ENCODE measurements around the gene ADCY9.

- TF ChIP-seq, protein P1, sequence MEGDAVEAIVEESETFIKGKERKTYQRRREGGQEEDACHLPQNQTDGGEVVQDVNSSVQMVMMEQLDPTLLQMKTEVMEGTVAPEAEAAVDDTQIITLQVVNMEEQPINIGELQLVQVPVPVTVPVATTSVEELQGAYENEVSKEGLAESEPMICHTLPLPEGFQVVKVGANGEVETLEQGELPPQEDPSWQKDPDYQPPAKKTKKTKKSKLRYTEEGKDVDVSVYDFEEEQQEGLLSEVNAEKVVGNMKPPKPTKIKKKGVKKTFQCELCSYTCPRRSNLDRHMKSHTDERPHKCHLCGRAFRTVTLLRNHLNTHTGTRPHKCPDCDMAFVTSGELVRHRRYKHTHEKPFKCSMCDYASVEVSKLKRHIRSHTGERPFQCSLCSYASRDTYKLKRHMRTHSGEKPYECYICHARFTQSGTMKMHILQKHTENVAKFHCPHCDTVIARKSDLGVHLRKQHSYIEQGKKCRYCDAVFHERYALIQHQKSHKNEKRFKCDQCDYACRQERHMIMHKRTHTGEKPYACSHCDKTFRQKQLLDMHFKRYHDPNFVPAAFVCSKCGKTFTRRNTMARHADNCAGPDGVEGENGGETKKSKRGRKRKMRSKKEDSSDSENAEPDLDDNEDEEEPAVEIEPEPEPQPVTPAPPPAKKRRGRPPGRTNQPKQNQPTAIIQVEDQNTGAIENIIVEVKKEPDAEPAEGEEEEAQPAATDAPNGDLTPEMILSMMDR (IDR thresholded peaks at IDR 0.05; ENCODE audit: low read depth, low read length): no peak
- TF ChIP-seq POLR2A (IDR thresholded peaks at IDR 0.05; ENCODE audit: extremely low read depth, insufficient read length) (no peak), MYC (IDR thresholded peaks at IDR 0.05; ENCODE audit: low read depth, low read length) (no peak)
- TF ChIP-seq, protein P2, sequence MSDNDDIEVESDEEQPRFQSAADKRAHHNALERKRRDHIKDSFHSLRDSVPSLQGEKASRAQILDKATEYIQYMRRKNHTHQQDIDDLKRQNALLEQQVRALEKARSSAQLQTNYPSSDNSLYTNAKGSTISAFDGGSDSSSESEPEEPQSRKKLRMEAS (IDR thresholded peaks at IDR 0.05; ENCODE audit: low read depth, low read length): no peak
These were observed 116.5 kb downstream of the ADCY9 start for GRCh38 chr16:3999479-4000325.
